Skeletal muscle satellite cell (primary cell): ENCODE results near the gene PATL1.
"Not testable (repeated sequence)": the region's sequence is repeated elsewhere in the genome, so short reads cannot be mapped to it uniquely, and the experiment has no call there.

Experiments used
- H3K27me3 ChIP-seq: 2 replicates; pipeline ENCODE4 v1.7.0; 2013; ENCODE audit warnings: low read length; ENCODE audit not compliant: control insufficient read depth, insufficient read depth
- H3K36me3 ChIP-seq: 2 replicates; pipeline ENCODE4 v1.7.0; 2013; ENCODE audit warnings: mild to moderate bottlenecking, control low read depth, low read length; ENCODE audit not compliant: insufficient read depth
- H3K4me1 ChIP-seq: 2 replicates; pipeline ENCODE4 v1.7.0; 2013; ENCODE audit warnings: low read length; ENCODE audit not compliant: control insufficient read depth, insufficient read depth
- H3K4me2 ChIP-seq: 2 replicates; pipeline ENCODE4 v1.7.0; 2013; ENCODE audit warnings: mild to moderate bottlenecking, low read length
- H3K4me3 ChIP-seq: 2 replicates; pipeline ENCODE4 v1.7.0; 2013; ENCODE audit warnings: low read length
- H3K9ac ChIP-seq: 2 replicates; pipeline ENCODE4 v1.7.0; 2013; ENCODE audit warnings: mild to moderate bottlenecking, low read depth, low read length, moderate library complexity
- H3K9me3 ChIP-seq: replicated peaks from 2 replicates; pipeline ENCODE4 v1.7.0; 2013; ENCODE audit warnings: mild to moderate bottlenecking, control low read depth, low read length

PATL1 gene

GRCh38 chr11:59643390-59643789 lies 25.4 kb downstream of the PATL1 start:
- Histone ChIP-seq H3K9ac (no peak overlapping the region), H3K9me3 (no peaks in the 10 kb centered on the region), H3K36me3 (peaks cover 89% of the 10 kb centered on the region), H3K4me3 (no peak overlapping the region), H3K4me2 (no peak overlapping the region), H3K4me1 (no peaks in the 10 kb centered on the region), H3K27me3 (no peaks in the 10 kb centered on the region)

- peaks cover 91% of the 10 kb centered on the region for H3K36me3 ChIP-seq
Observed at GRCh38 chr11:59641156-59641555, 27.7 kb downstream of the PATL1 start.

DNA sequence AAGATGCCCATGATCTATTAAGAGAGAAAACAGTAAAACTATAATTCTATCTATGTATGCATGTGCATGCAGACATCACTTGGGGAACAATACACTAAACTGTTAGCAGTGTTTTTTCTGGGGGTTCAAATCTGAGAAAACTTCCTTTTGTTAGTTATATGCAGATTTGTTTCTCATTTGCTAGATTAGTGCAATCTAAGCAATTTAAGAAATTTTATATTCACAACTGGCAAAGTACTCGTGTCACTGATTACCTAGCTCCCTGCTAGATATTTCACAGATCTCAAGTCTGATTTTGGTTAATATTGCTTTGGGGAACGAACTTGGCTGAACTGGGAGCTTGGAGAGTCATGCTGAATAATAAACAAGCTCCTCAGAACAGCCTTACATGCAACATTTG lies 38.3 kb downstream of the PATL1 start:
- Histone ChIP-seq H3K4me2 (no peak overlapping the region), H3K9me3 (no peaks in the 10 kb centered on the region), H3K4me3 (no peak overlapping the region), H3K4me1 (no peaks in the 10 kb centered on the region), H3K27me3 (no peaks in the 10 kb centered on the region), H3K9ac (no peak overlapping the region), H3K36me3 (peaks cover 10% of the 10 kb centered on the region)

More at GRCh38 chr11:59641156-59641555, 27.7 kb downstream of the PATL1 start:
- Histone ChIP-seq H3K4me3 (no peak overlapping the region), H3K4me2 (no peak overlapping the region), H3K9ac (no peak overlapping the region), H3K4me1 (no peaks in the 10 kb centered on the region), H3K9me3 (no peaks in the 10 kb centered on the region), H3K27me3 (no peaks in the 10 kb centered on the region)

DNA sequence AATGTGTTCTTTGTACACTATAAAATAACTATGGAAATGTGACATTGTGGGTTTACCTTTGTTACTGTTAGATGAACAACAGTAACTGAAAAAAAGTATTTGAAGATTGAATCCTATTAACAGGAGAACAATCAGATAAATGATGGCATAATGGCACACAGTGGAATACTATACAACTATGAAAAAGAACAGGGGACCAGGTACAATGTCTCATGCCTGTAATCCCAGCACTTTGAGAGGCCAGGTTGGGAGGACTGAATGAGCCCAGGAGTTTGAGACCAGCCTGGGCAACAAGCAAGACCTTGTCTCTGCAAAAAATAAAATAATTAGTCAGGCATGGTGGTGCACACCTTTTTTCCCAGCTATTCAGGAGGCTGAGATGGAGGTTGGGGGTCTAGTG lies 38.8 kb downstream of the PATL1 start:
- no peak overlapping the region for H3K4me3 ChIP-seq
- H3K9me3 ChIP-seq = no peaks in the 10 kb centered on the region
- no peak overlapping the region for H3K9ac ChIP-seq
- peaks cover 10% of the 10 kb centered on the region for H3K36me3 ChIP-seq
- no peaks in the 10 kb centered on the region for H3K4me1 ChIP-seq
- no peaks in the 10 kb centered on the region for H3K27me3 ChIP-seq
- H3K4me2 ChIP-seq = no peak overlapping the region

GRCh38 chr11:59626969-59627368 lies 41.9 kb downstream of the PATL1 start:
- not testable (repeated sequence) for H3K4me1 ChIP-seq, H3K4me2 ChIP-seq, H3K9ac ChIP-seq, H3K27me3 ChIP-seq, H3K4me3 ChIP-seq, H3K9me3 ChIP-seq, H3K36me3 ChIP-seq

DNA sequence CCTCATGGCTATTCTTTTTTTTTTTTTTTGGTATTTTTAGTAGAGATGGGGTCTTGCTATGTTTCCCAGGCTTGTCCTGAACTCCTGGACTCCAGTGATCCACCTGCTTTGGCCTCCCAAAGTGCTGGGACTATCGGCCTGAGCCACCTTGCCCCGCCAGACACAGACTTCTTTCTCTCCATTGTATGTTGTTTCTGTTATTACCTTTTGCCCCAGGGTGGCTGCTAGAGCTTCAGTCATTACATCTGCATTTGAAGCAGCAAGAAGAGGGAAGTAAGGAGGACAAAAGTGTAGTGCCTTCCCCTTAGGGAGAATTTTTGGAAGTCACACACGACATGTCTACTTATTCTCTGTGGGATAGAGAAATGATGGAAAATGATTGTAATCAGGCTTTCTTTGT lies 43.1 kb downstream of the PATL1 start:
- Histone ChIP-seq H3K9ac (no peak overlapping the region), H3K9me3 (no peaks in the 10 kb centered on the region), H3K4me2 (no peak overlapping the region), H3K36me3 (peaks cover 10% of the 10 kb centered on the region), H3K4me3 (no peak overlapping the region), H3K27me3 (no peaks in the 10 kb centered on the region), H3K4me1 (no peaks in the 10 kb centered on the region)

- H3K4me1 ChIP-seq = peaks cover 19% of the 10 kb centered on the region
- no peak overlapping the region for H3K4me3 ChIP-seq
- H3K4me2 ChIP-seq = no peak overlapping the region
- no peaks in the 10 kb centered on the region for H3K9me3 ChIP-seq
- H3K27me3 ChIP-seq = no peaks in the 10 kb centered on the region
- H3K36me3 ChIP-seq = no peaks in the 10 kb centered on the region
- no peak overlapping the region for H3K9ac ChIP-seq
Observed at GRCh38 chr11:59617876-59618275, 51.0 kb downstream of the PATL1 start.

GRCh38 chr11:59616396-59616982 lies 52.3 kb downstream of the PATL1 start:
- Histone ChIP-seq H3K27me3 (no peaks in the 10 kb centered on the region), H3K4me2 (peak overlapping the region; percentile 89), H3K9me3 (no peaks in the 10 kb centered on the region), H3K36me3 (no peaks in the 10 kb centered on the region), H3K4me3 (peak overlapping the region; percentile 64), H3K9ac (peak overlapping the region; percentile 72), H3K4me1 (peaks cover 32% of the 10 kb centered on the region)

DNA sequence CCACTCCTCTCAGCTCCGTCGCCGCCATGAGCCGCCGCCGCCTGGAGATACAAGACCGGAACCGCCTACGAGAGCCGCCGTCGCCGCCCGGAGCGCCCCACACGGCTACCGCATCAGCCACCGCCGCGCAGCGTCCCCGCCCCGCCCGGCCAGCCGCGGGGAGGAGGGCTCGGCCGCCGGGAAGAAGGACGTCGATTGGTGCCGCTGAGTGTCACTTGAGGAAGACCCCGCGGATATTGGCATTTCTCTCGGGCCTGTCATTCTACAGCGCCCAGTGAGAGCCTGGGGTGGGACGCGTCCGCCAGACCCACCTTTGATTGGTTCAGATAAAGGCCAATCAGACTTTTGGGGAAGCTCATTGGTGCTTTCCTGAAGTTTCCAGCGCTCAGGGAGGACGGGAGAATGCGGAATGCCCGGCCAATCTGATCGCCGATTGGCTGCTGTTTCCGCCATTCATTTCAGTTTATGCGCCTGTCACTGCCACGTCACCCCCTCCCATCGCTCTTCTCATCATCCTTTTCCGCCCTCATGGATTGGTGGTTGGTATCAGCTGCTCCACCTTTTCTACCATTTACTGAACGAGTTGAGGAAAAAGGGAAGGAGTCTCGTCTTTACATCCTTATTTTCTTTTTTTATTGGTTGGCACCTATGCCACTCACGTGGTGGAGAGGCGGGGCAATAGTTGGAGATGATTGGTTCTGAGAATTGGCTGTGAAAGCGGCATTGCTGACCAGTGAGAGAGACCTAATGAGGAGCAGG lies 53.0 kb downstream of the PATL1 start, which contains the start of gene OSBP:
OSBP (minus strand) TSS at position 138 of the 759 bp plus-strand sequence; CDS start at position 28, 110 bp downstream.
- Histone ChIP-seq H3K4me3 (peak within 1 kb of the TSS; percentile 83), H3K9ac (peak within 1 kb of the TSS; percentile 89)

GRCh38 chr11:59615120-59615636 lies 53.7 kb downstream of the PATL1 start:
- Histone ChIP-seq H3K36me3 (peaks cover 5% of the 10 kb centered on the region), H3K4me2 (peak overlapping the region; percentile 93), H3K9ac (peak overlapping the region; percentile 89), H3K4me1 (peaks cover 32% of the 10 kb centered on the region), H3K9me3 (no peaks in the 10 kb centered on the region), H3K27me3 (no peaks in the 10 kb centered on the region), H3K4me3 (peak overlapping the region; percentile 83)

More for the DNA sequence above, 53.0 kb downstream of the PATL1 start, which contains the start of gene OSBP:
- H3K4me1 ChIP-seq = peaks cover 32% of the 10 kb centered on the region
- no peaks in the 10 kb centered on the region for H3K36me3 ChIP-seq
- H3K4me2 ChIP-seq = peak within 1 kb of the TSS; percentile 93
- no peaks in the 10 kb centered on the region for H3K27me3 ChIP-seq
- no peaks in the 10 kb centered on the region for H3K9me3 ChIP-seq

- peak overlapping the region; percentile 93 for H3K4me2 ChIP-seq
- peaks cover 11% of the 10 kb centered on the region for H3K36me3 ChIP-seq
- peaks cover 32% of the 10 kb centered on the region for H3K4me1 ChIP-seq
- no peaks in the 10 kb centered on the region for H3K27me3 ChIP-seq
- H3K9ac ChIP-seq = peak overlapping the region; percentile 89
- H3K9me3 ChIP-seq = no peaks in the 10 kb centered on the region
- H3K4me3 ChIP-seq = peak overlapping the region; percentile 83
Observed at GRCh38 chr11:59614277-59615119, 54.3 kb downstream of the PATL1 start.
